ENCODE results near the gene MCC.

MCC gene

DNA sequence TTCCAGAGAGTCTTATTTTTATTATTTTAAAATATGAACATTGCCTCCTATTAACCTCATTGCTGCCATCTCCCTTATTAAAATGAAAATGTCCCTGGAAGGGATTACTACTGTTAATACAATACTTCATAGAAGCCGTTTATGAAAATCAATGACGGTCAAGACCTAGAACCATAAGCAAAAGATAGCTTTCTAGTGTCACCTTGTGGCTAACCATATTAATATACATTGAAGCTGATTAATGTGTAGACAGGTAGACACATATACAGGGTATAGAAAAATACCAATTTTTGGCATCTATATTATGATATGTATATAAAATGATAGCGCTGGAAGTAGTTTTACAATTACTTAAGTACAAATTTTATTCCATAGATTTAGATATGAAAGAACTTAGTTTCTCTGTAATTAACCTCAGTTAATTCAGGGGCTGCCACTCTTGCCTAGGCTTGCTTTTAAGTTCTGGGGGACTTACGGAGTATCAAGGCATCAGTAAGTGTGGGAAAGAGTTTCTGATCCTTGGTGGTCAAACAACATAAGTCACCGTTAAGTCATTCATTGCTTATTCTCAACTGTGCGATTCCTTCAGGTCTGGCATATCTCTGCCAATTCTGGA is 22.7 kb upstream of the MCC start:
- H3K4me3 ChIP-seq (ENCODE audit: low read length), result no peak overlapping the region
- TF ChIP-seq, protein P1, sequence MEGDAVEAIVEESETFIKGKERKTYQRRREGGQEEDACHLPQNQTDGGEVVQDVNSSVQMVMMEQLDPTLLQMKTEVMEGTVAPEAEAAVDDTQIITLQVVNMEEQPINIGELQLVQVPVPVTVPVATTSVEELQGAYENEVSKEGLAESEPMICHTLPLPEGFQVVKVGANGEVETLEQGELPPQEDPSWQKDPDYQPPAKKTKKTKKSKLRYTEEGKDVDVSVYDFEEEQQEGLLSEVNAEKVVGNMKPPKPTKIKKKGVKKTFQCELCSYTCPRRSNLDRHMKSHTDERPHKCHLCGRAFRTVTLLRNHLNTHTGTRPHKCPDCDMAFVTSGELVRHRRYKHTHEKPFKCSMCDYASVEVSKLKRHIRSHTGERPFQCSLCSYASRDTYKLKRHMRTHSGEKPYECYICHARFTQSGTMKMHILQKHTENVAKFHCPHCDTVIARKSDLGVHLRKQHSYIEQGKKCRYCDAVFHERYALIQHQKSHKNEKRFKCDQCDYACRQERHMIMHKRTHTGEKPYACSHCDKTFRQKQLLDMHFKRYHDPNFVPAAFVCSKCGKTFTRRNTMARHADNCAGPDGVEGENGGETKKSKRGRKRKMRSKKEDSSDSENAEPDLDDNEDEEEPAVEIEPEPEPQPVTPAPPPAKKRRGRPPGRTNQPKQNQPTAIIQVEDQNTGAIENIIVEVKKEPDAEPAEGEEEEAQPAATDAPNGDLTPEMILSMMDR (conservative IDR thresholded peaks at IDR 0.05; ENCODE audit: low read depth, low read length), result peak; percentile 42
- peak; percentile 30 for DNase-seq (ENCODE audit: low read depth)

DNA sequence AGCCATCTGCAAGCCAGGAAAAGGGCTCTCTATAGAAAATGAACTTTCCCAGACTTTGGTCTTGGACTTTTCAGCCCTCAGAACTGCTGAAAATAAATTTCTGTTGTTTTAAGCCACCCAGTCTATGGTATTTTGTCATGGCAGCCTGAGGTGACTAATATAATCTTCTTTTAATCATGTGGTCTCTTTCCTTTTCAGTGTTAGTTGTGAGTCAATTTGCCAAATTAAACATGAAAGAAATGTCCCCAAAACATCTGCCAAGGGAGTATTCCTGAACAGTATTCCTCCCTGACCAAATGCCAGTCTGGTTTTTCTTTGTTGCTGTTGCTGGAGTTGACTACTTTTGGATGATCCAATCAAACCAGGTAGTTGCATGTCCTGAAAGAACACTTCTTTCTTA is 20.5 kb upstream of the MCC start:
- no peak for DNase-seq (ENCODE audit: low read depth)
- TF ChIP-seq, protein P1 (conservative IDR thresholded peaks at IDR 0.05; ENCODE audit: low read depth, low read length), result no peak
- no peak overlapping the region for H3K4me3 ChIP-seq (ENCODE audit: low read length)

DNA sequence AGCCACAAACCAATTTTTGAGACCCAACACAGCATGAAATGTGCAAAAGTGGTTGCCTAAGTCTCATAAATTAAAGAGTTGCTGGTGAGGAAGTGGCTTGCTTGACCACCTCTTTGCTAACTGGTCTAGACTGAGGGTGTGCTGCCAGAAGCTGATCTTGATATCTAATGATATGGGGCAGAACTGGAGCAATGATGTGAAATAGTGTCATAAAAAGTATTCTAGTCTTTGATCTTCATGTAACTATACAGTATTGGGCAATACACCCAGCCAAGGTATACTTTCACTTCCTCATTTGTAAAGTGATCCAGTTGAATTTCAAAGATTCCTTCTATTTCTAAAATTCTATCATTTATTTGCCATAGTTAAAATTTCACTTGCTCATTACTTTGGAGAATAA is 19.3 kb upstream of the MCC start:
- TF ChIP-seq, protein P1 (conservative IDR thresholded peaks at IDR 0.05; ENCODE audit: low read depth, low read length), result no peak
- DNase-seq (ENCODE audit: low read depth), result no peak
- H3K4me3 ChIP-seq (ENCODE audit: low read length), result no peak overlapping the region

DNA sequence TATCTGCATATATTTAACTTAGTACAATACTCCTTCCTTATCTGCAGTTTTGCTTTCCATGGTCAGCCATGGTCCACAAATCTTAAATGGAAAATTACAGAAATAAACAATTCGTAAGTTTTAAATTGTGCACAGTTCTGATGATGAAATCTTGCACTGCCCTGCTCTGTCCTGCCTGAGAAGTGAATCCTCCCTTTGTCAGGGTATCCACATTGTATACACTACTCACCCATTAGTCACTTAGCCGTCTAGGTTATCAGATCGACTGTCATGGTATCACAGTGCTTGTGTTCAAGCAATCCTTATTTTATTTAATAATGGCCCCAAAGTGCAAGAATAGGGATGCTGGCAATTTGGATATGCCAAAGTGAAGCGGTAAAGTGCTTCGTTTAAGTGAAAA is 16.9 kb upstream of the MCC start:
- no peak for DNase-seq (ENCODE audit: low read depth)
- TF ChIP-seq, protein P1 (conservative IDR thresholded peaks at IDR 0.05; ENCODE audit: low read depth, low read length), result no peak

DNA sequence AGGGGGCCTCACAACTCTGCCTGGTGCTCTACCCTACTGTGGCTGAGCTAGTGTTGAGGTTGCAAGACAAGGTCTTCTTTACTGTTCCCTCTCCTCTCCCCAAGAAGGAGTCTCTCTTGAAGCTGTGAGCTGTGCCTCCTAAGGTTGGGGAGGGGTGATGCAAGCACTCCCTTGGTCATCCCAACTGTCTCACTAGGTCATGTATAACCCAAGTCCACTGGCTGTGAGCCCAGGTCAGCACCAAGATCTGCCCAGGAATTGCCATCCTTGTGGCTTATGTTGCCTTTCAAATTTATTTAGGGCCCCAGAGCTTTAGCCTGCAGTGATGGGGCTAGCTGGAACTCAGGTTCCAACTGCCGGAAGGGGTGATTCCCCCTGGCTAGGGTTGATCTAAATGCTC is 14.9 kb upstream of the MCC start:
- TF ChIP-seq, protein P1 (conservative IDR thresholded peaks at IDR 0.05; ENCODE audit: low read depth, low read length), result no peak
- H3K4me3 ChIP-seq (ENCODE audit: low read length), result no peak overlapping the region
- DNase-seq (ENCODE audit: low read depth), result no peak

More for the DNA sequence above, 16.9 kb upstream of the MCC start:
- no peak overlapping the region for H3K4me3 ChIP-seq (ENCODE audit: low read length)

DNA sequence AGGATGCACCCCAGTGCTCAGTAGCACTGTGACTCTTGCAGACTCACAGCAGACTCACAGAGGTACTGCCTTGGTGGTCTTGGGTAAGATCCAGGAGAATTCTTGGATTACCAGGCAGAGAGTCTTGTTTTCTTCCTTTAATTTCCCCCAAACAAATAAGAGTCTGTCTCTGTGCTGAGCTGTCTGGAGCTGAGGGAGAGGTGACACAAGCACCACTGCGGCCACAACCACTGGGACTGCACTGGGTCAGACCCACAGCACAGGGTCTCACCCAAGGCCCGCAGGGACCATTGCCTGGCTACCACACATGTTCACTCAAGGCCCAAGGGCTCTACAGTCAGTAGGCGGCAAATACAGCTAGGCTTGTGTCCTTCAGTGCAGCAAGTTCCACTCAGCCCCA is 13.8 kb upstream of the MCC start:
- TF ChIP-seq, protein P1 (conservative IDR thresholded peaks at IDR 0.05; ENCODE audit: low read depth, low read length), result no peak
- no peak overlapping the region for H3K4me3 ChIP-seq (ENCODE audit: low read length)
- DNase-seq (ENCODE audit: low read depth), result no peak

DNA sequence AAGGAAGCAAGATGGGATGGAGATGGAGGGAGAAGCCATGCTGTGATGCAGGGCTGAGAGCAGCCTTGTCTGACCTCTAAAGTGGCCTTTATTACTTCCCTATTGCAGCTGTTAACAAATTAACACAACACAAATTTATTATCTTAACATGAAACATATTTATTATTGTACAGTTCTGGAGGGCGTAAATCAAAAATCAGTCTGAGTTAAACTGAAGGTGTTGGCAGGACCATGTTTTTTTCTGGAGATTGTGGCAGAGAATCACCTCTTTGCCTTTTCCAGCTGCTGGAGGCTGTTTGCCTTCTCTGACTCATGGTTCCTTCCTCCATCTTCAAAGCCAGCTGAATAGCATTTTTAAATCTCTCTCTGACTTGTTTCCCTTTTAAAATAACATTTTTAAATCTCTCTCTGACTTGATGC is 7.2 kb upstream of the MCC start:
- H3K4me3 ChIP-seq (ENCODE audit: low read length), result no peak overlapping the region
- TF ChIP-seq, protein P1 (conservative IDR thresholded peaks at IDR 0.05; ENCODE audit: low read depth, low read length), result no peak
- no peak for DNase-seq (ENCODE audit: low read depth)
